ENCODE results near the gene RCBTB1. TPM values are rescaled to one million over a fixed set of nuclear protein-coding genes. Genes with fewer than 3 reads are reported as not detected.

Gene RCBTB1
- total RNA-seq (13.1 TPM), polyA plus RNA-seq (10.6 TPM)

DNA sequence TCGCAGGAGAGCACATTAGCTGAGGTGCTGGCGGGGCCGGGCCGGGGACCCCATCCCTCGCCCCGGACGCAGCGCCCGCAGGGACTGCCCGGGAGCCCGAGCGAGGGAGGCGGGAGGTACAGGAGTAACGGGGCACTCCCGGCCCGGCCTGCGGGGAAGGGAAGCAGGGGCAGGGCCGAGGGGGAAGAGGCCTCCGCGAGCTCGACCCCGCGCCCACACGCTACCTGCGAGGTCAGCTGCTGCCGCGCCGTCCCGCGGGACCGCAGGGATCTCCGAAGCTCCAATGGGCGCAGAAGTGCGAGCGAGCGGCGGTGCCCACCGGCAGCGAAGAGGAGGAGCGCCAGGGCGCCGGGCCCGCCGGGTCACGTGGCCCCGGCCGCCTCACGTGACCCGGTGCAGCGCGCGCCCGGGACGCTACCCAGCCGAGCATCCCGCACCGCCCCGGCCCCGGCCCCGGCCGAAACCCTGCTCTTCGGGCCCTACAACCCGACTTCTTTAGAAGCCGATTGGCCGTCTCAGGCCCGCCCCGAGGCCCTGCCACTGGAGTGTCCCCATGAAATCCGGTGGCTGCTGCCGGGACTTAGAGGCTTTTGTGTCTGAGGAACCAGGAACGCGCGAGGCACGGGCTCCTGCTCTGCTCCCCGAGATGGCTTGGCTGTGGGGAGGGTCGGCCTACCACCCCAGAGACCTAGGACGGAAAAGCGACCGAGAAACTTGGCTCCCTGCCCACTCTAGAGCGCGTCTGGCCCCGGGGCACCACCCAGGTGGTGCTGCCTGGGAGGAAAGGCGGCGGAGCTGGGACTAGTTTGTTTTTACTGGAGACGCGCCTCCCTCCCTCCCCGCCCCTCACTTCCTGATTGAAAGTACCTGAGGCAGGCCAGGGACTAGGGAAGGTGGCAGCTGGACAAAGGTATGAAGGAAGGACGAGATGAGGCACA, at the start of gene RCBTB1:
RCBTB1 (minus strand) TSS at position 339 of the 938 bp plus-strand sequence. CDS start 18,279 bp downstream, outside the sequence.
- peak within 1 kb of the TSS; percentile 89 for H3K4me3 ChIP-seq (ENCODE audit: low read depth, low read length)
- no peaks in the 10 kb centered on the region for H3K36me3 ChIP-seq (ENCODE audit: insufficient read depth)
- WGBS, result under 1% methylated on average over 87 of the region's 87 CpGs
- DNase-seq (ENCODE audit: extremely low spot score), result no peak
- H3K27ac ChIP-seq (ENCODE audit: low read depth), result peak within 1 kb of the TSS; percentile 30
- H3K4me1 ChIP-seq (ENCODE audit: insufficient read depth), result no peaks in the 10 kb centered on the region

DNA sequence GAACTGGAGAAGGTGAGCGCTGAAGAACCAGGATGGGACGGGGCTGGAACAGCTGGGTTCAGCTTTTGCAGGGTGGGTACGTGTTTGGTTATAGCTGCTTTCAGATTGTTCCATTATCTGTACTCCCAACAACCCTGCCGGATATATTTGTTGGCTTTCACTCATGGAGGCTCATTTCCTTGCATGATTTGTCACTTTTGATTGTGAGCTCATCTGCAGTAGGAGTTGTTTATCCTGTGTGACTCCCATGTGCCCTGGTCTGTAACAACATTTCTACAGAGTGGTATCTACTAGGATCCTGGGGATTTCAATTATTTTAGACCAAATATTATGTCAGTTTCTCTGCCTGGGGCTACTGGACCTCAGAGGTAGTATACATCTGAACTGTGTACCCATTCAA, 48.4 kb upstream of the RCBTB1 start:
- Histone ChIP-seq H3K4me1 (ENCODE audit: insufficient read depth) (no peaks in the 10 kb centered on the region), H3K4me3 (ENCODE audit: low read depth, low read length) (no peak overlapping the region), H3K36me3 (ENCODE audit: insufficient read depth) (no peaks in the 10 kb centered on the region), H3K27ac (ENCODE audit: low read depth) (no peak overlapping the region)
- 82% methylated on average over 4 of the region's 4 CpGs for WGBS
- DNase-seq (ENCODE audit: extremely low spot score), result no peak

DNA sequence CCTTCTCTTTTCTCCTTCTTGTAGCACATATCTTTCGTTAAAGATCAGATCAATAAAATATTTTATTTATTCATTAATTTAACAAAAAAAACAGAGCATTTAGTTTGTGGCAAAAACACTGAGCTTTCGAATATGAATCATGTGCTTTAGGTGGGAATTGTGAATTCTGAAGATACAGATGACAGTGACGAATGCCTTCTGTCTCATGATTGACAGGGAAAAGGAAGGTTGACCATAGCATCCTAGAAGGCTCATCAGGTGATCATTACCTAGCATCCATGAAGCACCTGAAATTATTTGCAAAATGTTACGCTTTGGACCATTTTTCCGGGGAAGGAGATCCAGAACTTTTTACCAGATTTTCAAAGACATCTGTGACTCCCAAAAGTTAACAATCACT, 46.8 kb upstream of the RCBTB1 start:
- Histone ChIP-seq H3K4me3 (ENCODE audit: low read depth, low read length) (no peak overlapping the region), H3K4me1 (ENCODE audit: insufficient read depth) (no peaks in the 10 kb centered on the region), H3K36me3 (ENCODE audit: insufficient read depth) (no peaks in the 10 kb centered on the region), H3K27ac (ENCODE audit: low read depth) (no peak overlapping the region)
- WGBS, result 89% methylated on average over 5 of the region's 5 CpGs
- DNase-seq (ENCODE audit: extremely low spot score), result no peak

DNA sequence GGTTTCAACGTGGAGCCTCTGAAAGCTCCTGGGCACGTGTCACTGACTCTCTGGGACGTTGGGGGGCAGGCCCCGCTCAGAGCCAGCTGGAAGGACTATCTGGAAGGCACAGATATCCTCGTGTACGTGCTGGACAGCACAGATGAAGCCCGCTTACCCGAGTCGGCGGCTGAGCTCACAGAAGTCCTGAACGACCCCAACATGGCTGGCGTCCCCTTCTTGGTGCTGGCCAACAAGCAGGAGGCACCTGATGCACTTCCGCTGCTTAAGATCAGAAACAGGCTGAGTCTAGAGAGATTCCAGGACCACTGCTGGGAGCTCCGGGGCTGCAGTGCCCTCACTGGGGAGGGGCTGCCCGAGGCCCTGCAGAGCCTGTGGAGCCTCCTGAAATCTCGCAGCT, 45.2 kb upstream of the RCBTB1 start:
- WGBS, result 90% methylated on average over 16 of the region's 16 CpGs
- no peak overlapping the region for H3K27ac ChIP-seq (ENCODE audit: low read depth)
- H3K36me3 ChIP-seq (ENCODE audit: insufficient read depth), result no peaks in the 10 kb centered on the region
- no peaks in the 10 kb centered on the region for H3K4me1 ChIP-seq (ENCODE audit: insufficient read depth)
- no peak for DNase-seq (ENCODE audit: extremely low spot score)
- no peak overlapping the region for H3K4me3 ChIP-seq (ENCODE audit: low read depth, low read length)

DNA sequence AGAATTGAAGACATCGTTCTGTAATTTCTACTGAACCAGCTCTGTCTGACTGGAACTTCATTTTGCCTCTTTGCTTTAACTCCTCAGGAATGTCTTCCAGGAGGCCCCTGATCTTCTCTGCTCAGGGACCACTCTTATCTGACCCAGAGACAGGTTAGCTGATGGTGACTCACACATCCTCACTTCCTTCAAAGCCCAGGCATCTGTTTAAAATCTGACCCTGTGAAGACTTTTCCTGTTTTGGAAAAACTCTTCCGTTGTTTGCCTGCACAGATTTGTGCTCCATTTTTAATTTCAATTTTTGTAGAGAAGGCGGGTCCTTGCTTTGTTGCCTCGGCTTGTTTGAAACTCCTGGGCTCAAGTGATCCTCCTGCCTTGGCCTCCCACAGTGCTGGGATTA, 44.6 kb upstream of the RCBTB1 start:
- Histone ChIP-seq H3K36me3 (ENCODE audit: insufficient read depth) (no peaks in the 10 kb centered on the region), H3K4me3 (ENCODE audit: low read depth, low read length) (no peak overlapping the region), H3K4me1 (ENCODE audit: insufficient read depth) (no peaks in the 10 kb centered on the region), H3K27ac (ENCODE audit: low read depth) (no peak overlapping the region)
- DNase-seq (ENCODE audit: extremely low spot score), result no peak
- 82% methylated on average over 4 of the region's 4 CpGs for WGBS

DNA sequence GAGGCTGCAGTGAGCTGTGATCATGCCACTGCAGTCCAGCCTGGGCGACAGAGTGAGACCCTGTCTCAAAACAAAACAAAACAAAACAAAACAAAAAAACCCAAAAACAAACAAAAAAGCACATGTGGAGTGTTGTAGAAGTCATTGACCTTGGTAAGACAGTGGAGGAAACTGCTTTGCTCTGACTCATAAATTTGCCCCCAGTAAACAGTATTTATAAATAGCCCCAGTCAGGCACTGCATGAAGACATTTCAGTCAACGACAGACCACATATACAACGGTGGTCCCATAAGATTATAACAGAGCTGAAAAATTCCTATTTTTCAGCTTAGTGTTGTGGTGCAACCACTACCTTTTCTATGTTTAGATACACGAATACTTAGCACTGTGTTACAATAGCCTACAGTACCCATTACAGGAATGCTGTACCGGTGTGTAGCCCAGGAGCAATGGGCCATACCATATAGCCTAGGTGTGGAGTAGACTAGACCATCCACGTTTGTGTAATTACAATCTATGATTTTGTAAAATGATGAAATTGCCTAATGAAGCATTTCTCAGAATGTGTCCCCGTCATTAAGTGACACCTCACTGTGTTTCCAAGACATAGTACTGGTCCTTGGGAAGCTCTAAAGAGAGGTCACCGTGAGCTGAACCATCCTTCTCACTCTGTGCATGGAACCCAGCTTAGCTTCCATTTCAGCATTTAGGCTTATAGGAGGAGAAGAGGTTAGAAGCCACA, 44.0 kb upstream of the RCBTB1 start:
- H3K4me1 ChIP-seq (ENCODE audit: insufficient read depth), result no peaks in the 10 kb centered on the region
- 81% methylated on average over 8 of the region's 8 CpGs for WGBS
- DNase-seq (ENCODE audit: extremely low spot score), result no peak
- no peaks in the 10 kb centered on the region for H3K36me3 ChIP-seq (ENCODE audit: insufficient read depth)
- no peak overlapping the region for H3K27ac ChIP-seq (ENCODE audit: low read depth)
- no peak overlapping the region for H3K4me3 ChIP-seq (ENCODE audit: low read depth, low read length)

DNA sequence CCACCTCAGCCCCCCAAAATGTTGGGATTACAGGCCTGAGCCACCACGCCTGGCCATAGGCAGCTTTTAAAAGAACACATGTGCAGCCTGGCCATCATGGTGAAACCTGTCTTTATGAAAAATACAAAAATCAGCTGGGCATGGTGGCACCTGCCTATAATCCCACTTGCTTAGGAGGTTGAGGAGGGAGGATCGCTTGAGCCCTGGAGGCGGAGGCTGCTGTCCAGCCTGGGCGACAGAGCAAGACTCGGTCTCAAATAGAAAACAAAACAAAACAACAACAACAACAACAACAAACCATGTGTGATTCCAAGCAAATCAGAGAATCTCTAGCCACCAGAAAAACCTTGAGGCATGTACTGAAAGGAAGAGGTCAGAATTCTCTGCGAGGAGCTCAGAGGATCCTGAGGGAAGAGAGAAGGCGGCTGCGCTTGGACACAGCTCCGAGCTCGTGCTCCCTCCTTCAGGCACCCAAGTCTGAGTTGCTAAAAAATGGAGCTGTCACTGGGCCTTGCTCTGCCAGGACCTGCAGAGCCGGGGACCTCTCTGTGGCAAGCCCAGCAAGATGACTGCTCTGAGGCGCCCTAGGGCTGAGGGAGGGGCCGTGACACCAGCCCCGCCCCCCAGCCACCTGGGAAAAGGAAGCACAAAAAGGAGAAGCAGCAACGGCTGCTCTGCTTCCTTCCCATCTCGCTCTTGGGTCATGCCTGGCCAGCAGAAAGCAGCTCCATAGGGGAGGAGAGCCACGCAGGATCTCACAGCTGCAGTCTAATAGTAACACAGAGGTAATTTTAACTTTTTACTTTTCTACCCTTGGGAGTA, 42.7 kb upstream of the RCBTB1 start, which contains the start of gene ARL11:
ARL11 (plus strand) TSS at position 677 of the 822 bp plus-strand sequence. CDS start 1,941 bp downstream, outside the sequence.
- WGBS, result 51% methylated on average over 17 of the region's 17 CpGs
- H3K27ac ChIP-seq (ENCODE audit: low read depth), result no peak within 1 kb of the TSS

DNA sequence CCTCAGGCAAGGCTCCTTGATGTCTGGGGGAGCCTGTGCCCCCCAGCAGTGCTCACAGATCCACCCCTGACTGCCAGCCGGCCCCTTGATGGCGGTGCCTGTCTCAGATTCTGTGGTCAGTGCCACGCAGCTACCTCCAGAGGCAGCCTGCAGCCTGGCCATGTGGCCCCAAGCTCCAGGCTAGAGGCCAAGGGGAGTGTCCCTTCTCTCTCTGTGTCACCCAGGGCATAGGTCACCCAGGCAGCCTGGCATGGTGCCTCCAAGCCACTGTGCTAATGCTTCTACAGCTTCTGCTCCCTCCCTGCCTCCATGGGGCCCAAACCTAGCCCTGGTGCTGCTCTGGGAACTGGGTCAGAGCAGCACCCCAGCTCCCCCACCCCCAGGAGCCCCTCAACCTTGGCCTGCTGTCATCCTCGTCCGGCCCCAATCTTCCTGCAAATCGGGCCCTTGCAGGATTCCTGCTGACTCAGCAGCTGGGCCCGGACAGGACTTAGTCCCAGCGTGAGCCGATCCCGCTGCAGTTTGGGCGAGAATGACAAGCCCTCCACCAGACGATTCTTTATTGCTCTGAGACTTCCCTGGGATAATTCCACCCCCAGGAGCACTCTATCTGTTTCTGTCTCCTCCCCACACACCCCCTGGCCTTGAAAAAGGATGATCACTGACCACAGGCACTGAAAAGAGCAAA, 40.2 kb upstream of the RCBTB1 start:
- WGBS, result 62% methylated on average over 12 of the region's 12 CpGs
- H3K4me1 ChIP-seq (ENCODE audit: insufficient read depth), result no peaks in the 10 kb centered on the region
- no peaks in the 10 kb centered on the region for H3K36me3 ChIP-seq (ENCODE audit: insufficient read depth)
- no peak overlapping the region for H3K27ac ChIP-seq (ENCODE audit: low read depth)
- DNase-seq (ENCODE audit: extremely low spot score), result no peak
- no peak overlapping the region for H3K4me3 ChIP-seq (ENCODE audit: low read depth, low read length)

More for the DNA sequence above, 42.7 kb upstream of the RCBTB1 start, which contains the start of gene ARL11:
- DNase-seq (ENCODE audit: extremely low spot score), result no peak
- H3K36me3 ChIP-seq (ENCODE audit: insufficient read depth), result no peaks in the 10 kb centered on the region
- no peaks in the 10 kb centered on the region for H3K4me1 ChIP-seq (ENCODE audit: insufficient read depth)
- H3K4me3 ChIP-seq (ENCODE audit: low read depth, low read length), result no peak within 1 kb of the TSS

DNA sequence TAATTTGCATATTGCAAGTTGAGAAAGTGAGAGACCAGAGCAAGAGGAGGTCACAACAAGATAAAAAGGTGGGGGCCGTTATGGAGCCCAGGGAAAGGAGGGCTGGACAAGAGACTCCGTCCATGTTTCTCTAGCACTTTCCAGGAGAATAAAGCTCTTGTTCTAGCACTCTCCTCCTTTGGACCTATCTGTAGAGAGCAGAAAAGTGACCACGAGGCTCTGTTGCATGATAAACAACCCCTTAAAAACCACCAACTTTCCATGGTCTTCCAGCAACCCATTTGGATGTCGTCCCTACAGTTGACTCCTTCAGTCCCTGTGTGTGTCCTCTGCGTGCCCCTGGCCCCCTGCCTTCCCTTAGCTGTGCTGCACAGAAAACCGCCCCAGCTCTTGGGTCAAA, 38.9 kb upstream of the RCBTB1 start:
- Histone ChIP-seq H3K36me3 (ENCODE audit: insufficient read depth) (no peaks in the 10 kb centered on the region), H3K4me3 (ENCODE audit: low read depth, low read length) (no peak overlapping the region), H3K4me1 (ENCODE audit: insufficient read depth) (no peaks in the 10 kb centered on the region), H3K27ac (ENCODE audit: low read depth) (no peak overlapping the region)
- DNase-seq (ENCODE audit: extremely low spot score), result no peak
- 88% methylated on average over 6 of the region's 6 CpGs for WGBS

DNA sequence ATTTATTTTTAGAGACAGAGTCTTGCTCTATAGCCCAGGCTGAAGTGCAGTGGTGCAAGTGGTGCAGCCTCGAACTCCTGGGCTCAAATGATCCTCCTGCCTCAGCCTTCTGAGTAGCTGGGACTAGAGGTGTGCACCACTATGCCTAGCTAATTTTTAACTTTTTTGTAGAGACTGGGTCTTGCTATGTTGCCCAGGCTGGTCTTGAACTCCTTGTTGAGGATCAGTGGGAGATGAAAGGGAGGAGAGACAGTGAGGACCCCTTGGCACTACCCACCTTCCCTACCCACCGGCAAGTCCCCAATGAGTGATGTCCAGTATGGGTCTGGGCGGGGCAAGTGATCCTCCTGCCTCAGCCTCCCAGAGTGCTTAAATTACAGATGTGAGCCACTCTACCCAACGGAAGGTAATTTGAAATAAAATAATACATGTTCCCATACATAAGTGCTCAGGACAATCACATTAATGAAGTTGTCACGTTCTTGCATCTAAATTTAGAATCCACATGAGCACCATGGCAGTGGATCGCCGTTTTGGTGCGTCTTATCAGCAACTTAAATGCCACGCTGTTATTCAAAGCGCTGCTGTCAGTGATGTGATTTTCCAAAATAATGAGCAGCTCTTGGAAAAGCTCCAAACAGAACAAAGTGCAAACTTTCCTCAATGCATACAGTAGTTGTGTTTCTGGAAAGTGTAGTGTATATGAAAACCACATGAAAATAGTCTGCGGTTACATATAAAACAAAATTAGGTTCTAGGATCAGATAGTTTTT, 37.0 kb upstream of the RCBTB1 start:
- H3K36me3 ChIP-seq (ENCODE audit: insufficient read depth), result no peaks in the 10 kb centered on the region
- no peak overlapping the region for H3K27ac ChIP-seq (ENCODE audit: low read depth)
- no peak for DNase-seq (ENCODE audit: extremely low spot score)
- no peaks in the 10 kb centered on the region for H3K4me1 ChIP-seq (ENCODE audit: insufficient read depth)
- 56% methylated on average over 11 of the region's 11 CpGs for WGBS
- no peak overlapping the region for H3K4me3 ChIP-seq (ENCODE audit: low read depth, low read length)

DNA sequence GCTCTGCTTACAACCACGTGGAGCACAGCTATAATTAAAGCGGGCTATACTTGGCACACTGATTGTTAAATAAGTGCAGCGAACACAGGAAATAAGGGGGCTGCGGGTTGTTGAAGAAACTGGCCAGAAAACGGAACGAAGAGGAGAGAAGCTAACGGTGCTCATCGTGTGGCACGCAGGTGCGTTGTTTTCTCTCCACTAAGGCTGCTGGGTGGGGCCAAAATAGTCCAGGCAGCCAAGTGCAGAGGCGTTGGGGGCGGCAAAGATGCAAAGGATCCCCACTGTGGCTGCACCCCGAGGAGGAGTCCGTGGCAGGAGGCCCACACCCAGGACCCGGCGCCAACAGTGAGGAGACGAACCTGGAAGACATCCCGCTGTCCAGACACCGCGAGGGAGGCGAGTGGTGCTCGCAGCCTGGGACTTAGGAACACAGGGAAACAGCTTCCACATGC, 34.8 kb upstream of the RCBTB1 start:
- no peak overlapping the region for H3K27ac ChIP-seq (ENCODE audit: low read depth)
- H3K4me3 ChIP-seq (ENCODE audit: low read depth, low read length), result no peak overlapping the region
- H3K36me3 ChIP-seq (ENCODE audit: insufficient read depth), result no peaks in the 10 kb centered on the region
- H3K4me1 ChIP-seq (ENCODE audit: insufficient read depth), result no peaks in the 10 kb centered on the region
- no peak for DNase-seq (ENCODE audit: extremely low spot score)
- WGBS, result 66% methylated on average over 22 of the region's 22 CpGs

DNA sequence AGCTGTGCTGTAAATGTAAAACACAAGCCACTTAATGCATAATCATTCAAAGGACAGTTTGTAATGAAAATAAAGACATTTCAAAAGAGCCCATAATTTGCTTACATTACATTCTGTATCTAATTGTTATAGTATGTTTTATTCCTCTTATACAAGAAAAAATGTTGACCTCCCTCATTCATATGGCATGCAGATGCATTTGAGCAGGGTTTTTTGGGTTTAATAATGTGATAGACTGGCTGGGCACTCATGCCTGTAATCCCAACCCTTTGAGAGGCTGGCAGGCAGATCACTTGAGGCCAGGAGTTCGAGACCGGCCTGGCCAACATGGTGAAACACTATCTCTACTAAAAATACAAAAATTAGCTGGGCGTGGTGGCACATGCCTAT, 31.3 kb upstream of the RCBTB1 start:
- DNase-seq (ENCODE audit: extremely low spot score), result no peak
- Histone ChIP-seq H3K36me3 (ENCODE audit: insufficient read depth) (no peaks in the 10 kb centered on the region), H3K4me3 (ENCODE audit: low read depth, low read length) (no peak overlapping the region), H3K4me1 (ENCODE audit: insufficient read depth) (no peaks in the 10 kb centered on the region), H3K27ac (ENCODE audit: low read depth) (no peak overlapping the region)
- WGBS, result 89% methylated on average over 3 of the region's 3 CpGs
